Calu3 (cell line): Measurements from ENCODE around the gene KAZN. TPM values are rescaled to one million over a fixed set of nuclear protein-coding genes. Genes with fewer than 3 reads are reported as not detected.

Source experiments
- BruUV-seq: library from RNA; stranded (reverse); fragments of 400-500 nt; replicated peaks from 2 replicates; lab custom pipeline; 2021; lab: Mats Ljungman, UMichigan
- CTCF ChIA-PET: fragments of 300-600 bp; sonication (Branson Sonifier 250); formaldehyde crosslinking; loops from one replicate; lab custom pipeline; 2022; ENCODE audit warnings: antibody characterized with exemption; lab: Charles Lee
- DNase-seq: peaks from one replicate; pipeline ENCODE4 v3.0.0; 2022
- H3K27ac Mint-ChIP-seq: one replicate; pipeline ENCODE4 v1.8.0; 2022; ENCODE audit warnings: mixed read lengths; ENCODE audit not compliant: unreplicated experiment
- H3K27me3 Mint-ChIP-seq: one replicate; pipeline ENCODE4 v1.8.0; 2022; ENCODE audit warnings: mixed read lengths; ENCODE audit not compliant: unreplicated experiment
- H3K36me3 Mint-ChIP-seq: one replicate; pipeline ENCODE4 v1.8.0; 2022; ENCODE audit warnings: mild to moderate bottlenecking, moderate library complexity, mixed read lengths; ENCODE audit not compliant: insufficient read depth, unreplicated experiment
- H3K4me1 Mint-ChIP-seq: one replicate; pipeline ENCODE4 v1.8.0; 2022; ENCODE audit warnings: mild to moderate bottlenecking, low read depth, mixed read lengths; ENCODE audit not compliant: unreplicated experiment
- H3K4me3 Mint-ChIP-seq: one replicate; pipeline ENCODE4 v1.8.0; 2022; ENCODE audit warnings: mild to moderate bottlenecking, low read depth, moderate library complexity, mixed read lengths; ENCODE audit not compliant: unreplicated experiment
- H3K9me3 Mint-ChIP-seq: one replicate; pipeline ENCODE4 v1.8.0; 2022; ENCODE audit warnings: low read depth, mixed read lengths; ENCODE audit not compliant: unreplicated experiment
- CTCF ChIP-seq: fragments of 200-600 bp; IDR thresholded peaks from one replicate; pipeline ENCODE4 v1.8.0; 2022; ENCODE audit warnings: antibody characterized with exemption; ENCODE audit not compliant: unreplicated experiment
- intact Hi-C: fragments of 100-400 bp; cut with micrococcal nuclease; formaldehyde crosslinking; loops from one replicate; pipeline ENCODE4 v1.10.0; 2022; ENCODE audit not compliant: unreplicated experiment
- total RNA-seq: library from RNA; stranded (reverse); gene quantifications from 2 replicates; pipeline ENCODE4 v1.2.3, GENCODE V29; 2022

KAZN gene
- total RNA-seq, 1 experiment from 2014 or later: 3.6 TPM

GRCh38 chr1:15046487-15047165 lies 448.1 kb downstream of the KAZN start:
- intact Hi-C loops: loop anchor here (10.0 kb wide), 1 partner anchor 192 kb away; no protein-coding TSS in a partner anchor
- CTCF ChIA-PET: interaction anchor here (0.5 to 0.7 kb wide), 2 partner anchors 24 to 545 kb away, joined by 3 to 4 read pairs; no protein-coding TSS in a partner anchor
- peak; percentile 74 for DNase-seq
- no peak overlapping the region for H3K27ac Mint-ChIP-seq
- H3K36me3 Mint-ChIP-seq: no peaks in the 10 kb centered on the region
- no peaks in the 10 kb centered on the region for H3K9me3 Mint-ChIP-seq
- TF ChIP-seq CTCF: peak; percentile 87
- BruUV-seq: no TSS peak
- no peaks in the 10 kb centered on the region for H3K27me3 Mint-ChIP-seq
- no peaks in the 10 kb centered on the region for H3K4me1 Mint-ChIP-seq
- H3K4me3 Mint-ChIP-seq: no peak overlapping the region

- H3K27ac Mint-ChIP-seq: no peak overlapping the region
- H3K9me3 Mint-ChIP-seq: no peaks in the 10 kb centered on the region
- H3K36me3 Mint-ChIP-seq: no peaks in the 10 kb centered on the region
- BruUV-seq: no TSS peak
- intact Hi-C loops: loop anchor here (10.0 kb wide), 1 partner anchor 192 kb away; no protein-coding TSS in a partner anchor
- H3K27me3 Mint-ChIP-seq: no peaks in the 10 kb centered on the region
- no peak for TF ChIP-seq CTCF
- H3K4me3 Mint-ChIP-seq: no peak overlapping the region
- no peak for DNase-seq
- CTCF ChIA-PET: interaction anchor here (0.5 to 0.7 kb wide), 2 partner anchors 23 to 544 kb away, joined by 3 to 4 read pairs; no protein-coding TSS in a partner anchor
- H3K4me1 Mint-ChIP-seq: no peaks in the 10 kb centered on the region
Measured at GRCh38 chr1:15047237-15047636, 448.8 kb downstream of the KAZN start.

GRCh38 chr1:15048437-15048980 lies 450.0 kb downstream of the KAZN start:
- BruUV-seq: no TSS peak
- no peak for TF ChIP-seq CTCF
- intact Hi-C loops: loop anchor here (10.0 kb wide), 1 partner anchor 194 kb away; no protein-coding TSS in a partner anchor
- Mint-ChIP-seq H3K9me3 (no peaks in the 10 kb centered on the region), H3K36me3 (no peaks in the 10 kb centered on the region), H3K27me3 (no peaks in the 10 kb centered on the region), H3K27ac (no peak overlapping the region), H3K4me3 (no peak overlapping the region), H3K4me1 (no peaks in the 10 kb centered on the region)
- no peak for DNase-seq
- CTCF ChIA-PET: interaction anchor here (0.7 kb wide), 1 partner anchor 69 kb away, joined by 3 read pairs; no protein-coding TSS in a partner anchor

- H3K4me1 Mint-ChIP-seq: no peaks in the 10 kb centered on the region
- no peak for DNase-seq
- TF ChIP-seq CTCF: no peak
- intact Hi-C loops: loop anchor here (10.0 kb wide), 1 partner anchor 194 kb away; no protein-coding TSS in a partner anchor
- no peaks in the 10 kb centered on the region for H3K27me3 Mint-ChIP-seq
- BruUV-seq: no TSS peak
- CTCF ChIA-PET: interaction anchor here (0.7 kb wide), 1 partner anchor 68 kb away, joined by 3 read pairs; no protein-coding TSS in a partner anchor
- H3K27ac Mint-ChIP-seq: no peak overlapping the region
- no peaks in the 10 kb centered on the region for H3K9me3 Mint-ChIP-seq
- no peaks in the 10 kb centered on the region for H3K36me3 Mint-ChIP-seq
- no peak overlapping the region for H3K4me3 Mint-ChIP-seq
Measured at GRCh38 chr1:15049067-15049466, 450.6 kb downstream of the KAZN start.
